Skeletal muscle tissue (tissue), 4 donors: ENCODE measurements around the gene GRB10. TPM values are rescaled to one million over a fixed set of nuclear protein-coding genes. Genes with fewer than 3 reads are reported as not detected.
A peak's percentile ranks its signal among the peaks of the same experiment; 100 is the strongest.

Source experiments
- H3K27ac ChIP-seq: one replicate; pipeline ENCODE4 v1.7.0; 2013; ENCODE audit warnings: mild to moderate bottlenecking, low read depth, low read length, inconsistent platforms
- H3K27me3 ChIP-seq, 3 donors: one replicate each; pipeline ENCODE4 v1.7.0; 2013; ENCODE audit warnings: low read length in 3 of 3; ENCODE audit not compliant: control insufficient read depth in 3 of 3, insufficient read depth in 3 of 3
- H3K36me3 ChIP-seq, 3 donors: one replicate each; pipeline ENCODE4 v1.7.0; 2013; ENCODE audit warnings: low read length in 3 of 3; ENCODE audit not compliant: control insufficient read depth in 3 of 3, insufficient read depth in 3 of 3
- H3K4me1 ChIP-seq, 3 donors: one replicate each; pipeline ENCODE4 v1.7.0; 2013; ENCODE audit warnings: low read length in 3 of 3, mild to moderate bottlenecking in 3 of 3; ENCODE audit not compliant: control insufficient read depth in 3 of 3, insufficient read depth in 3 of 3
- H3K4me3 ChIP-seq, 3 donors: one replicate each; pipeline ENCODE4 v1.7.0; 2013; ENCODE audit warnings: low read length in 3 of 3
- H3K9ac ChIP-seq, 3 donors: one replicate each; pipeline ENCODE4 v1.7.0; 2013; ENCODE audit warnings: low read length in 3 of 3, mild to moderate bottlenecking in 3 of 3, moderate library complexity in 2 of 3, low read depth in 1 of 3
- H3K9me3 ChIP-seq, 3 donors: one replicate each; pipeline ENCODE4 v1.7.0; 2013; ENCODE audit warnings: low read length in 3 of 3; ENCODE audit not compliant: control insufficient read depth in 3 of 3
- total RNA-seq: library from RNA; depleted of rRNA; stranded (reverse); fragments of >200 nt; gene quantifications from one replicate; pipeline ENCODE4 v1.2.3, GENCODE V29; 2014
- donor health status: Osteomylitis.

Gene GRB10
- total RNA-seq, 1 donor from 2014 or later = 17.7 TPM

- H3K27ac ChIP-seq = no peak overlapping the region
- H3K4me1 ChIP-seq = peaks cover 11 to 40% (median 31%) of the 10 kb centered on the region in 3 donors
- no peaks in the 10 kb centered on the region for H3K9me3 ChIP-seq
- H3K4me3 ChIP-seq = no peak overlapping the region
- peaks cover 0 to 2% (median 0%) of the 10 kb centered on the region in 3 donors for H3K36me3 ChIP-seq
- H3K27me3 ChIP-seq = no peaks in the 10 kb centered on the region
- no peak overlapping the region for H3K9ac ChIP-seq
Measured at GRCh38 chr7:50718311-50718710, 64.4 kb downstream of the GRB10 start.

GRCh38 chr7:50717181-50717580 is 65.5 kb downstream of the GRB10 start:
- Histone ChIP-seq H3K9ac (no peak overlapping the region), H3K27ac (no peak overlapping the region), H3K4me1 (peaks cover 22 to 43% (median 37%) of the 10 kb centered on the region in 3 donors), H3K36me3 (no peaks in the 10 kb centered on the region), H3K27me3 (no peaks in the 10 kb centered on the region), H3K4me3 (no peak overlapping the region), H3K9me3 (no peaks in the 10 kb centered on the region)

GRCh38 chr7:50714857-50715256 is 67.8 kb downstream of the GRB10 start:
- H3K9ac ChIP-seq = no peak overlapping the region
- H3K27ac ChIP-seq = no peak overlapping the region
- H3K27me3 ChIP-seq = no peaks in the 10 kb centered on the region
- H3K4me3 ChIP-seq = no peak overlapping the region
- H3K9me3 ChIP-seq = no peaks in the 10 kb centered on the region
- peaks cover 31 to 57% (median 47%) of the 10 kb centered on the region in 3 donors for H3K4me1 ChIP-seq
- peaks cover 0 to 4% (median 0%) of the 10 kb centered on the region in 3 donors for H3K36me3 ChIP-seq

- H3K9me3 ChIP-seq = no peaks in the 10 kb centered on the region
- H3K9ac ChIP-seq = no peak overlapping the region
- H3K27ac ChIP-seq = peak overlapping the region; percentile 51
- peaks cover 0 to 4% (median 0%) of the 10 kb centered on the region in 3 donors for H3K36me3 ChIP-seq
- no peak overlapping the region for H3K4me3 ChIP-seq
- H3K4me1 ChIP-seq = peaks cover 31 to 65% (median 52%) of the 10 kb centered on the region in 3 donors
- H3K27me3 ChIP-seq = no peaks in the 10 kb centered on the region
Measured at GRCh38 chr7:50713123-50713965, 69.4 kb downstream of the GRB10 start.

- peak overlapping the region in 1 of 3 donors; percentile 20 for H3K9ac ChIP-seq
- peak overlapping the region; percentile 51 for H3K27ac ChIP-seq
- H3K36me3 ChIP-seq = peaks cover 0 to 4% (median 0%) of the 10 kb centered on the region in 3 donors
- no peaks in the 10 kb centered on the region for H3K9me3 ChIP-seq
- H3K27me3 ChIP-seq = no peaks in the 10 kb centered on the region
- H3K4me3 ChIP-seq = no peak overlapping the region
- H3K4me1 ChIP-seq = peaks cover 31 to 60% (median 51%) of the 10 kb centered on the region in 3 donors
Measured at GRCh38 chr7:50712252-50713122, 70.2 kb downstream of the GRB10 start.

- Histone ChIP-seq H3K4me1 (peaks cover 31 to 61% (median 48%) of the 10 kb centered on the region in 3 donors), H3K9ac (peak overlapping the region in 2 of 3 donors; percentile 21 to 47), H3K36me3 (peaks cover 0 to 4% (median 0%) of the 10 kb centered on the region in 3 donors), H3K9me3 (no peaks in the 10 kb centered on the region), H3K27me3 (no peaks in the 10 kb centered on the region), H3K4me3 (peak overlapping the region in 1 of 3 donors; percentile 2), H3K27ac (peak overlapping the region; percentile 51)
Measured at GRCh38 chr7:50711271-50712175, 71.2 kb downstream of the GRB10 start.

- peaks cover 0 to 4% (median 0%) of the 10 kb centered on the region in 3 donors for H3K36me3 ChIP-seq
- no peaks in the 10 kb centered on the region for H3K27me3 ChIP-seq
- peaks cover 31 to 57% (median 48%) of the 10 kb centered on the region in 3 donors for H3K4me1 ChIP-seq
- H3K4me3 ChIP-seq = peak overlapping the region in 1 of 3 donors; percentile 2
- H3K9me3 ChIP-seq = no peaks in the 10 kb centered on the region
- H3K27ac ChIP-seq = peak overlapping the region; percentile 51
- peak overlapping the region in 1 of 3 donors; percentile 47 for H3K9ac ChIP-seq
Measured at GRCh38 chr7:50710441-50711154, 72.1 kb downstream of the GRB10 start.

GRCh38 chr7:50709151-50709550 is 73.5 kb downstream of the GRB10 start:
- no peaks in the 10 kb centered on the region for H3K27me3 ChIP-seq
- peaks cover 0 to 4% (median 0%) of the 10 kb centered on the region in 3 donors for H3K36me3 ChIP-seq
- no peak overlapping the region for H3K9ac ChIP-seq
- H3K4me3 ChIP-seq = no peak overlapping the region
- H3K9me3 ChIP-seq = no peaks in the 10 kb centered on the region
- no peak overlapping the region for H3K27ac ChIP-seq
- peaks cover 31 to 55% (median 45%) of the 10 kb centered on the region in 3 donors for H3K4me1 ChIP-seq
